H9 (cell line): Measurements from ENCODE around the gene HOXC13. TPM values are rescaled to one million over a fixed set of nuclear protein-coding genes. Genes with fewer than 3 reads are reported as not detected.

ENCODE experiments used
- DNase-seq: peaks from one replicate; pipeline ENCODE4 v3.0.0-alpha.2; 2017
- H2AFZ ChIP-seq: one replicate; pipeline ENCODE4 v1.6.1; 2013; ENCODE audit warnings: mild to moderate bottlenecking, low read length, control low read depth, moderate library complexity
- H2AK5ac ChIP-seq: 2 replicates; pipeline ENCODE4 v1.6.1; 2013; ENCODE audit warnings: low read length, control low read depth, mixed read lengths; ENCODE audit not compliant: insufficient read length
- H2BK120ac ChIP-seq: one replicate; pipeline ENCODE4 v1.6.1; 2013; ENCODE audit warnings: low read depth, mild to moderate bottlenecking, low read length, control low read depth, inconsistent platforms; ENCODE audit not compliant: poor library complexity, severe bottlenecking
- H2BK12ac ChIP-seq: 2 replicates; pipeline ENCODE4 v1.6.1; 2013; ENCODE audit warnings: low read length, control low read depth, mixed read lengths, low read depth; ENCODE audit not compliant: insufficient read length
- H2BK15ac ChIP-seq: 2 replicates; pipeline ENCODE4 v1.6.1; 2013; ENCODE audit warnings: low read depth, low read length, control low read depth
- H2BK20ac ChIP-seq: one replicate; pipeline ENCODE4 v1.6.1; 2013; ENCODE audit warnings: low read depth, mild to moderate bottlenecking, low read length, control low read depth, inconsistent platforms; ENCODE audit not compliant: poor library complexity, severe bottlenecking
- H2BK5ac ChIP-seq: 2 replicates; pipeline ENCODE4 v1.6.1; 2013; ENCODE audit warnings: low read length, control low read depth, mixed read lengths; ENCODE audit not compliant: insufficient read length
- H3K14ac ChIP-seq: 2 replicates; pipeline ENCODE4 v1.6.1; 2013; ENCODE audit warnings: low read length, control low read depth; ENCODE audit not compliant: insufficient read depth
- H3K18ac ChIP-seq: 2 replicates; pipeline ENCODE4 v1.6.1; 2013; ENCODE audit warnings: low read depth, mild to moderate bottlenecking, mixed read lengths, low read length, control low read depth; ENCODE audit not compliant: insufficient read length
- H3K23ac ChIP-seq: 2 replicates; pipeline ENCODE4 v1.6.1; 2013; ENCODE audit warnings: low read length, control low read depth, mixed read lengths, low read depth; ENCODE audit not compliant: insufficient read length
- H3K23me2 ChIP-seq: 2 replicates; pipeline ENCODE4 v1.6.1; 2013; ENCODE audit warnings: low read depth, mild to moderate bottlenecking, mixed read lengths, low read length, control low read depth; ENCODE audit not compliant: insufficient read length, poor library complexity, severe bottlenecking
- H3K27ac ChIP-seq: 2 replicates; pipeline ENCODE4 v1.5.1; 2013; ENCODE audit warnings: low read length, control low read depth, mixed read lengths, low read depth; ENCODE audit not compliant: insufficient read length
- H3K27me3 ChIP-seq: 2 replicates; pipeline ENCODE4 v1.6.1; 2013; ENCODE audit warnings: low read length, control low read depth, inconsistent platforms; ENCODE audit not compliant: insufficient read depth
- H3K4ac ChIP-seq: 2 replicates; pipeline ENCODE4 v1.6.1; 2013; ENCODE audit warnings: low read depth, mild to moderate bottlenecking, control low read depth, inconsistent platforms, low read length, moderate library complexity
- H3K4me1 ChIP-seq: 2 replicates; pipeline ENCODE4 v1.6.1; 2013; ENCODE audit warnings: low read length, control low read depth, inconsistent platforms; ENCODE audit not compliant: insufficient read depth
- H3K4me2 ChIP-seq: 2 replicates; pipeline ENCODE4 v1.6.1; 2013; ENCODE audit warnings: low read length, control low read depth, mixed read lengths; ENCODE audit not compliant: insufficient read length, insufficient read depth
- H3K56ac ChIP-seq: 2 replicates; pipeline ENCODE4 v1.6.1; 2013; ENCODE audit warnings: low read depth, mild to moderate bottlenecking, mixed read lengths, low read length, control low read depth; ENCODE audit not compliant: insufficient read length
- H3K79me1 ChIP-seq: 2 replicates; pipeline ENCODE4 v1.6.1; 2013; ENCODE audit warnings: low read depth, mild to moderate bottlenecking, moderate library complexity, low read length, control low read depth, inconsistent platforms; ENCODE audit not compliant: insufficient read depth, poor library complexity, severe bottlenecking
- H3K79me2 ChIP-seq: 2 replicates; pipeline ENCODE4 v1.6.1; 2013; ENCODE audit warnings: low read length, control low read depth, inconsistent platforms; ENCODE audit not compliant: insufficient read depth
- H3K9ac ChIP-seq: 2 replicates; pipeline ENCODE4 v1.6.1; 2013; ENCODE audit warnings: low read length, control low read depth, mixed read lengths; ENCODE audit not compliant: insufficient read length; ENCODE audit errors: extremely low read depth
- H3K9me3 ChIP-seq: one replicate; pipeline ENCODE4 v1.6.1; 2013; ENCODE audit warnings: low read depth, low read length, inconsistent platforms; ENCODE audit not compliant: control insufficient read depth
- H3T11ph ChIP-seq: one replicate; pipeline ENCODE4 v1.6.1; 2013; ENCODE audit warnings: mild to moderate bottlenecking, low read length, control low read depth, inconsistent platforms
- H4K20me1 ChIP-seq: one replicate; pipeline ENCODE4 v1.6.1; 2013; ENCODE audit not compliant: control insufficient read depth, insufficient read length, insufficient read depth
- H4K5ac ChIP-seq: 2 replicates; pipeline ENCODE4 v1.6.1; 2013; ENCODE audit warnings: low read depth, mild to moderate bottlenecking, mixed read lengths, low read length, control low read depth; ENCODE audit not compliant: insufficient read length
- H4K8ac ChIP-seq: replicated peaks from 2 replicates; pipeline ENCODE4 v1.6.1; 2013; ENCODE audit warnings: low read length, control low read depth, mixed read lengths, low read depth; ENCODE audit not compliant: insufficient read length
- H4K91ac ChIP-seq: 2 replicates; pipeline ENCODE4 v1.6.1; 2013; ENCODE audit warnings: low read depth, mild to moderate bottlenecking, moderate library complexity, mixed read lengths, low read length, control low read depth; ENCODE audit not compliant: insufficient read length
- H3K27ac Mint-ChIP-seq, 3 experiments: 2 replicates in 2 of 3; 3 replicates in 1 of 3; pipeline ENCODE4 v1.8.0; 2020 to 2021; ENCODE audit warnings: mixed read lengths in 3 of 3, mild to moderate bottlenecking in 1 of 3, moderate library complexity in 1 of 3
- H3K27me3 Mint-ChIP-seq: 2 replicates; pipeline ENCODE4 v1.8.0; 2021; ENCODE audit warnings: low read depth, mild to moderate bottlenecking, moderate library complexity, mixed read lengths
- H3K36me3 Mint-ChIP-seq, 3 experiments: 2 replicates in 2 of 3; 3 replicates in 1 of 3; pipeline ENCODE4 v1.8.0; 2020 to 2021; ENCODE audit warnings: low read depth in 3 of 3, mixed read lengths in 3 of 3; ENCODE audit not compliant: insufficient read depth in 1 of 3
- H3K4me1 Mint-ChIP-seq, 2 experiments: 2 replicates each; pipeline ENCODE4 v1.8.0; 2020; ENCODE audit warnings: mixed read lengths in 2 of 2
- H3K4me3 Mint-ChIP-seq, 2 experiments: 2 replicates in 1 of 2; 3 replicates in 1 of 2; pipeline ENCODE4 v1.8.0; 2020 to 2021; ENCODE audit warnings: mild to moderate bottlenecking in 2 of 2, mixed read lengths in 2 of 2, moderate library complexity in 1 of 2
- H3K9me3 Mint-ChIP-seq, 2 experiments: 2 replicates in 1 of 2; 3 replicates in 1 of 2; pipeline ENCODE4 v1.8.0; 2020; ENCODE audit warnings: mild to moderate bottlenecking in 2 of 2, mixed read lengths in 2 of 2, moderate library complexity in 1 of 2
- CTCF ChIP-seq: fragments of 200-600 bp; sonication (generic); conservative IDR thresholded peaks from 3 replicates; pipeline ENCODE4 v1.8.0; 2021; ENCODE audit warnings: antibody characterized with exemption, mild to moderate bottlenecking
- WGBS: extraction: QIAGEN DNeasy Blood & Tissue Kit; methylation state at CpG from one replicate; pipeline ENCODE4 v1.1.7; 2013; ENCODE audit warnings: missing lambda C conversion rate, low lambda C conversion rate, mixed read lengths; ENCODE audit not compliant: insufficient read length; ENCODE audit errors: extremely low coverage; 5-methylcytosine and 5-hydroxymethylcytosine counted together
- total RNA-seq: library from RNA; stranded (reverse); gene quantifications from 2 replicates; pipeline ENCODE4 v1.2.1, GENCODE V29; 2021

The HOXC13 gene
- total RNA-seq, 1 experiment from 2014 or later = not detected

GRCh38 chr12:53954694-53955035, 16.0 kb downstream of the HOXC13 start, which contains the start of gene HOXC12:
TSS of gene HOXC12 (plus strand) at chr12:53954903. CDS start at chr12:53954930, 27 bp downstream.
- Histone ChIP-seq H4K91ac (no peak within 1 kb of the TSS), H3K4ac (no peak within 1 kb of the TSS), H3K4me1 (no peaks in the 10 kb centered on the region), H3K27ac (no peak within 1 kb of the TSS), H4K20me1 (no peaks in the 10 kb centered on the region), H2BK12ac (no peak within 1 kb of the TSS), H3K18ac (no peak within 1 kb of the TSS), H3K14ac (no peak within 1 kb of the TSS; the same call in 1 of the 2 replicates), H2AFZ (no peak within 1 kb of the TSS), H3K23ac (no peak within 1 kb of the TSS), H3K9me3 (no peaks in the 10 kb centered on the region), H3K9ac (no peak within 1 kb of the TSS), H3K4me2 (no peak within 1 kb of the TSS), H3K79me1 (no peaks in the 10 kb centered on the region), H2BK120ac (no peak within 1 kb of the TSS), H4K8ac (no peak within 1 kb of the TSS), H3K56ac (no peak within 1 kb of the TSS), H2BK20ac (no peak within 1 kb of the TSS), H4K5ac (no peak within 1 kb of the TSS), H3K27me3 (peaks cover 99% of the 10 kb centered on the region), H2BK15ac (no peak within 1 kb of the TSS), H3K79me2 (no peaks in the 10 kb centered on the region), H3T11ph (no peak within 1 kb of the TSS), H3K23me2 (no peaks in the 10 kb centered on the region), H2AK5ac (no peak within 1 kb of the TSS), H2BK5ac (no peak within 1 kb of the TSS)
- no CpG with 5 or more reads among the region's 20 CpGs for WGBS
- Mint-ChIP-seq H3K9me3 (peaks cover 0 to 3% of the 10 kb centered on the region in 2 experiments; a peak in 2 of 5 replicates), H3K4me1 (peaks cover 6 to 20% of the 10 kb centered on the region in 2 experiments; a peak in 3 of 4 replicates), H3K36me3 (no peaks in the 10 kb centered on the region; a peak in 2 of 7 replicates), H3K27ac (no peak within 1 kb of the TSS), H3K27me3 (peaks cover 99% of the 10 kb centered on the region), H3K4me3 (no peak within 1 kb of the TSS)
- DNase-seq = no peak
- TF ChIP-seq CTCF = no peak
